H1 (cell line): ENCODE results near the gene PIGU. TPM values are rescaled to one million over a fixed set of nuclear protein-coding genes. Genes with fewer than 3 reads are reported as not detected.

Source experiments
- CTCF ChIA-PET: fragments of 300-600 bp; sonication (Branson Sonifier 250); formaldehyde crosslinking; loops from one replicate; lab custom pipeline; 2021; ENCODE audit not compliant: partially characterized antibody; lab: Charles Lee
- POLR2A ChIA-PET: fragments of 300-600 bp; sonication (Branson Sonifier 250); formaldehyde crosslinking; loops from one replicate; lab custom pipeline; 2021; ENCODE audit warnings: inconsistent platforms; ENCODE audit not compliant: partially characterized antibody; lab: Charles Lee
- DNase-seq, 2 experiments: peaks; one replicate each; pipeline versions ENCODE4 v3.0.0 to v3.0.0-alpha.2; 2010 to 2022; ENCODE audit warnings: low spot score in 2 of 2, low read depth in 1 of 2, mixed read lengths in 1 of 2
- FAIRE-seq: peaks from 2 replicates; lab custom pipeline; 2011; peaks lifted over from hg19 to GRCh38; lab: Jason Lieb, UNC
- H2AFZ ChIP-seq: 2 replicates; pipeline ENCODE4 v1.8.1; 2012; ENCODE audit warnings: low read length, inconsistent platforms
- H2AK5ac ChIP-seq: 2 replicates; pipeline ENCODE4 v1.6.1; 2013; ENCODE audit warnings: low read depth, low read length
- H2BK120ac ChIP-seq: replicated peaks from 2 replicates; pipeline ENCODE3; 2013; ENCODE audit warnings: low read depth, low read length, inconsistent platforms
- H2BK12ac ChIP-seq: 2 replicates; pipeline ENCODE4 v1.6.1; 2013; ENCODE audit warnings: low read depth, low read length
- H2BK15ac ChIP-seq: 2 replicates; pipeline ENCODE4 v1.6.1; 2013; ENCODE audit warnings: low read length
- H2BK20ac ChIP-seq: 2 replicates; pipeline ENCODE4 v1.6.1; 2013; ENCODE audit warnings: low read length
- H2BK5ac ChIP-seq: 2 replicates; pipeline ENCODE4 v1.6.1; 2013; ENCODE audit warnings: low read depth, low read length
- H3K14ac ChIP-seq: 2 replicates; pipeline ENCODE4 v1.6.1; 2013; ENCODE audit warnings: inconsistent platforms; ENCODE audit not compliant: insufficient read length
- H3K18ac ChIP-seq: 2 replicates; pipeline ENCODE4 v1.6.1; 2013; ENCODE audit warnings: low read length; ENCODE audit errors: extremely low read depth
- H3K23ac ChIP-seq: 2 replicates; pipeline ENCODE4 v1.6.1; 2013; ENCODE audit warnings: inconsistent platforms; ENCODE audit not compliant: insufficient read length
- H3K23me2 ChIP-seq: 2 replicates; pipeline ENCODE4 v1.6.1; 2013; ENCODE audit warnings: low read depth, low read length
- H3K27ac ChIP-seq: 2 replicates; pipeline ENCODE4 v1.6.1; 2011; ENCODE audit warnings: low read depth, low read length, inconsistent platforms
- H3K27me3 ChIP-seq, 4 experiments: replicated peaks in 1 of 4; 1 replicate in 1 of 4; 2 replicates in 3 of 4; pipeline versions ENCODE4 v1.6.1 to v1.8.1; 2011 to 2013; ENCODE audit warnings: low read length in 3 of 4, mild to moderate bottlenecking in 3 of 4, inconsistent platforms in 2 of 4, mixed read lengths in 2 of 4, moderate library complexity in 1 of 4; ENCODE audit not compliant: control insufficient read depth in 3 of 4, insufficient read depth in 3 of 4; ENCODE audit errors: extremely low read depth in 1 of 4
- H3K36me3 ChIP-seq, 4 experiments: 2 replicates each; pipeline versions ENCODE4 v1.6.1 to v1.8.1; 2011 to 2013; ENCODE audit warnings: mild to moderate bottlenecking in 4 of 4, low read length in 3 of 4, moderate library complexity in 2 of 4, control low read depth in 1 of 4, inconsistent platforms in 1 of 4; ENCODE audit not compliant: insufficient read depth in 4 of 4, control insufficient read depth in 2 of 4
- H3K4ac ChIP-seq: replicated peaks from 2 replicates; pipeline ENCODE3; 2013; ENCODE audit warnings: low read length, low read depth, mixed read lengths, inconsistent platforms; ENCODE audit not compliant: insufficient read length
- H3K4me1 ChIP-seq, 4 experiments: replicated peaks in 1 of 4; 1 replicate in 1 of 4; 2 replicates in 3 of 4; pipeline versions ENCODE4 v1.6.1 to v1.8.1; 2011 to 2013; ENCODE audit warnings: low read length in 3 of 4, inconsistent platforms in 2 of 4, mixed read lengths in 1 of 4; ENCODE audit not compliant: insufficient read depth in 4 of 4, control insufficient read depth in 3 of 4
- H3K4me2 ChIP-seq, 2 experiments: 2 replicates each; pipeline versions ENCODE4 v1.6.1 to v1.8.1; 2011 to 2013; ENCODE audit warnings: low read depth in 2 of 2, low read length in 2 of 2, control low read depth in 1 of 2, inconsistent platforms in 1 of 2, mild to moderate bottlenecking in 1 of 2; ENCODE audit not compliant: insufficient read depth in 1 of 2
- H3K4me3 ChIP-seq, 4 experiments: fragments of 200-600, 300-600 bp in 1 of 4; sonication (generic), shearing (Covaris generic), sonication (Bioruptor Twin) in 1 of 4; 2 replicates each; pipeline versions ENCODE4 v1.5.1 to v1.8.1; 2011 to 2016; ENCODE audit warnings: low read length in 4 of 4, low read depth in 3 of 4, control low read depth in 2 of 4, inconsistent platforms in 2 of 4, mild to moderate bottlenecking in 2 of 4, mixed read lengths in 1 of 4, moderate library complexity in 1 of 4; ENCODE audit not compliant: insufficient read depth in 2 of 4; ENCODE audit errors: extremely low read depth in 1 of 4
- H3K56ac ChIP-seq: replicated peaks from 2 replicates; pipeline ENCODE3; 2013; ENCODE audit warnings: low read depth, mild to moderate bottlenecking, mixed read lengths, low read length, inconsistent platforms; ENCODE audit not compliant: insufficient read length
- H3K79me1 ChIP-seq: 2 replicates; pipeline ENCODE4 v1.6.1; 2013; ENCODE audit warnings: low read depth, low read length, control low read depth
- H3K79me2 ChIP-seq, 2 experiments: 2 replicates each; pipeline versions ENCODE4 v1.6.1 to v1.8.1; 2012 to 2013; ENCODE audit warnings: low read length in 2 of 2, mild to moderate bottlenecking in 2 of 2, inconsistent platforms in 1 of 2; ENCODE audit not compliant: insufficient read depth in 2 of 2, control insufficient read depth in 1 of 2
- H3K9ac ChIP-seq, 4 experiments: replicated peaks in 1 of 4; 1 replicate in 1 of 4; 2 replicates in 3 of 4; pipeline versions ENCODE4 v1.6.1 to v1.8.1; 2011 to 2013; ENCODE audit warnings: low read depth in 3 of 4, low read length in 3 of 4, control low read depth in 2 of 4, mild to moderate bottlenecking in 2 of 4, moderate library complexity in 2 of 4, inconsistent platforms in 1 of 4; ENCODE audit errors: extremely low read depth in 1 of 4
- H3K9me3 ChIP-seq, 2 experiments: 2 replicates each; pipeline versions ENCODE4 v1.6.1 to v1.8.1; 2012 to 2013; ENCODE audit warnings: mild to moderate bottlenecking in 2 of 2, moderate library complexity in 2 of 2, control low read depth in 1 of 2, inconsistent platforms in 1 of 2, low read depth in 1 of 2, low read length in 1 of 2, mixed read lengths in 1 of 2; ENCODE audit not compliant: insufficient read depth in 2 of 2
- H4K20me1 ChIP-seq, 2 experiments: replicated peaks in 1 of 2; 2 replicates each; pipeline versions ENCODE3 to v1.8.1; 2011 to 2013; ENCODE audit warnings: inconsistent platforms in 2 of 2, low read length in 2 of 2, mild to moderate bottlenecking in 1 of 2; ENCODE audit not compliant: insufficient read depth in 2 of 2, control insufficient read depth in 1 of 2
- H4K5ac ChIP-seq: 2 replicates; pipeline ENCODE4 v1.6.1; 2013; ENCODE audit warnings: low read length, low read depth, mixed read lengths, inconsistent platforms; ENCODE audit not compliant: insufficient read length
- H4K8ac ChIP-seq: 2 replicates; pipeline ENCODE4 v1.8.0; 2013; ENCODE audit warnings: mild to moderate bottlenecking, moderate library complexity, low read length, inconsistent platforms; ENCODE audit not compliant: insufficient read depth; ENCODE audit errors: extremely low read depth
- H4K91ac ChIP-seq: replicated peaks from 2 replicates; pipeline ENCODE3; 2013; ENCODE audit warnings: low read length, mixed read lengths, inconsistent platforms; ENCODE audit not compliant: insufficient read length
- BACH1 ChIP-seq: IDR thresholded peaks from 2 replicates; pipeline ENCODE4 v1.6.1; 2012; ENCODE audit warnings: low read length, improper control_type of control experiment
- CBX8 ChIP-seq: fragments of 300-800, 300-1000 bp; sonication (generic); IDR thresholded peaks from 2 replicates; pipeline ENCODE4 v1.7.1; 2016; ENCODE audit warnings: low read depth, low read length, borderline replicate concordance
- CEBPB ChIP-seq: IDR thresholded peaks from 2 replicates; pipeline ENCODE4 v1.6.1; 2012; ENCODE audit warnings: low read depth, low read length
- HDAC6 ChIP-seq: IDR thresholded peaks from one replicate; pipeline ENCODE4 v1.7.1; 2012; ENCODE audit warnings: low read depth, mild to moderate bottlenecking, inconsistent platforms, low read length, moderate library complexity
- KDM4A ChIP-seq: IDR thresholded peaks from one replicate; pipeline ENCODE4 v1.7.1; 2012; ENCODE audit warnings: low read depth, mild to moderate bottlenecking, moderate library complexity, low read length, inconsistent platforms; ENCODE audit not compliant: severe bottlenecking
- MAX ChIP-seq: IDR thresholded peaks from 2 replicates; pipeline ENCODE4 v1.6.1; 2012; ENCODE audit warnings: inconsistent platforms
- NANOG ChIP-seq: IDR thresholded peaks from 2 replicates; pipeline ENCODE4 v1.6.1; 2011; ENCODE audit warnings: low read length, low read depth, mild to moderate bottlenecking, inconsistent platforms; ENCODE audit not compliant: insufficient read depth, poor library complexity, severe bottlenecking
- POLR2AphosphoS5 ChIP-seq: IDR thresholded peaks from 2 replicates; pipeline ENCODE4 v1.6.1; 2011; ENCODE audit warnings: low read depth, low read length
- RBBP5 ChIP-seq: IDR thresholded peaks from 2 replicates; pipeline ENCODE4 v1.7.1; 2012; ENCODE audit warnings: low read depth, mild to moderate bottlenecking, inconsistent platforms, low read length, moderate library complexity, borderline replicate concordance
- SAP30 ChIP-seq: fragments of 300-600 bp; sonication (generic); IDR thresholded peaks from 2 replicates; pipeline ENCODE4 v1.7.1; 2012; ENCODE audit warnings: low read length, moderate library complexity, mild to moderate bottlenecking, inconsistent platforms; ENCODE audit not compliant: insufficient read depth, insufficient replicate concordance
- TEAD4 ChIP-seq: IDR thresholded peaks from 2 replicates; pipeline ENCODE4 v1.6.1; 2012; ENCODE audit warnings: low read depth, low read length, inconsistent platforms, mixed read lengths
- USF2 ChIP-seq: IDR thresholded peaks from 2 replicates; pipeline ENCODE4 v1.6.1; 2011; ENCODE audit warnings: low read length, improper control_type of control experiment
- YY1 ChIP-seq: IDR thresholded peaks from 2 replicates; pipeline ENCODE4 v1.6.1; 2011; ENCODE audit warnings: low read depth, mild to moderate bottlenecking, low read length
- WGBS, 2 experiments: shearing (Covaris generic) in 1 of 2; methylation state at CpG; one replicate each; pipeline versions ENCODE4 v1.1.6 to v1.1.7; 2013 to 2015; ENCODE audit warnings: low lambda C conversion rate in 2 of 2, mixed read lengths in 2 of 2, inconsistent platforms in 1 of 2, low coverage in 1 of 2, missing lambda C conversion rate in 1 of 2; ENCODE audit not compliant: insufficient replicate concordance in 2 of 2, insufficient coverage in 1 of 2, insufficient read length in 1 of 2; ENCODE audit errors: extremely low coverage in 1 of 2, missing lambda C conversion rate in 1 of 2; 5-methylcytosine and 5-hydroxymethylcytosine counted together
- polyA plus RNA-seq, 7 experiments: library from polyadenylated mRNA; depleted of rRNA in 3 of 7; stranded (reverse) in 5 of 7; unstranded in 2 of 7; fragments of >200 nt in 5 of 7; fragments of 200-250 nt in 2 of 7; gene quantifications; 1 replicate in 5 of 7; 2 replicates in 1 of 7; 4 replicates in 1 of 7; pipeline versions ENCODE4 v1.2.1 to v1.2.3, GENCODE V29; 2011 to 2013; ENCODE audit warnings: missing spikeins in 2 of 7, mixed read lengths in 2 of 7
- total RNA-seq: library from RNA; stranded (reverse); fragmentation: NEBNext Ultra II Directional; extraction: Animal tissue kit (Norgen Biotek cat#: 25700); gene quantifications from 2 replicates; pipeline ENCODE4 v1.2.1, GENCODE V29; 2021

PIGU gene
- total and polyA plus RNA-seq, 2 of the 8 experiments (the other 6 are each of a cell fraction or from before 2014, with no cell fraction given) = 28.3 to 117 TPM

GRCh38 chr20:34535857-34536256, 141.0 kb downstream of the PIGU start:
- peaks cover 2% of the 10 kb centered on the region; the same call in 1 of the 2 replicates for H3K79me1 ChIP-seq
- no peak overlapping the region for H2BK20ac ChIP-seq
- H3K18ac ChIP-seq = no peak overlapping the region
- H2AK5ac ChIP-seq = no peak overlapping the region
- no peak overlapping the region for H3K9ac ChIP-seq
- H3K36me3 ChIP-seq = peaks cover 13 to 31% (median 18%) of the 10 kb centered on the region in 4 experiments
- WGBS, 2 experiments = 92% methylated on average over 2 of the region's 2 CpGs; no CpG with 5 or more reads in 1 of the 2 experiments
- peaks cover 2 to 14% of the 10 kb centered on the region in 2 experiments for H4K20me1 ChIP-seq
- CTCF ChIA-PET = interaction anchor here (1.4 to 2.0 kb wide), 4 partner anchors 11 to 239 kb away, joined by 3 to 9 read pairs (median 4); no protein-coding TSS in a partner anchor
- H4K91ac ChIP-seq = no peak overlapping the region
- H3K23ac ChIP-seq = no peak overlapping the region
- H4K8ac ChIP-seq = no peak overlapping the region
- H3K56ac ChIP-seq = no peak overlapping the region
- no peak overlapping the region for H2BK5ac ChIP-seq
- no peak for FAIRE-seq
- no peak overlapping the region for H3K14ac ChIP-seq
- no peak overlapping the region for H4K5ac ChIP-seq
- no peak overlapping the region for H2BK12ac ChIP-seq
- H3K79me2 ChIP-seq = no peaks in the 10 kb centered on the region
- H2BK15ac ChIP-seq = no peak overlapping the region
- H3K27ac ChIP-seq = no peak overlapping the region
- POLR2A ChIA-PET = interaction anchor here (1.2 kb wide), 1 partner anchor 11 kb away, joined by 4 read pairs; no protein-coding TSS in a partner anchor
- no peak overlapping the region for H2AFZ ChIP-seq
- no peak overlapping the region for H3K4ac ChIP-seq
- H3K4me1 ChIP-seq = no peaks in the 10 kb centered on the region
- no peak for DNase-seq
- no peak overlapping the region for H2BK120ac ChIP-seq
- no peaks in the 10 kb centered on the region for H3K9me3 ChIP-seq
- no peaks in the 10 kb centered on the region for H3K27me3 ChIP-seq
- H3K4me3 ChIP-seq = no peak overlapping the region
- no peaks in the 10 kb centered on the region for H3K23me2 ChIP-seq
- no peak overlapping the region for H3K4me2 ChIP-seq
- TF ChIP-seq NANOG (no peak), KDM4A (no peak), YY1 (no peak), CBX8 (no peak), BACH1 (no peak), MAX (no peak), CEBPB (no peak), POLR2AphosphoS5 (no peak), RBBP5 (no peak), SAP30 (no peak), TEAD4 (no peak), HDAC6 (no peak), USF2 (no peak)
